K562 (cell line): ENCODE data around the gene MRAS. TPM values are rescaled to one million over a fixed set of nuclear protein-coding genes. Genes with fewer than 3 reads are reported as not detected.

Source experiments
- ATAC-seq: fragments of 200-7000 bp; cut with Tn5 transposase; 3 replicates; pipeline ENCODE4 v1.9.1; 2020; ENCODE audit warnings: moderate library complexity
- BruUV-seq: library from RNA; stranded (reverse); fragments of 400-500 nt; replicated peaks from 2 replicates; lab custom pipeline; 2021; lab: Mats Ljungman, UMichigan
- CTCF ChIA-PET: fragments of 300-600 bp; formaldehyde crosslinking; extraction: SDS; loops from one replicate; lab custom pipeline; 2021; ENCODE audit warnings: low intra/inter-chr PET ratio; lab: Yijun Ruan, JAX
- POLR2A ChIA-PET: fragments of 300-600, 350-650 bp; sonication (Branson Sonifier 250); formaldehyde crosslinking; extraction: SDS; loops from one replicate; lab custom pipeline; 2021; ENCODE audit warnings: antibody characterized with exemption, inconsistent platforms; lab: Yijun Ruan, JAX
- DNase-seq, 4 experiments: peaks; one replicate each; pipeline versions ENCODE4 v3.0.0 to v3.0.0-alpha.2; 2011 to 2018; ENCODE audit warnings: low spot score in 3 of 4, mixed read lengths in 3 of 4; ENCODE audit errors: extremely low read depth in 1 of 4
- FAIRE-seq: peaks from 2 replicates; lab custom pipeline; 2011; peaks lifted over from hg19 to GRCh38; lab: Jason Lieb, UNC
- H2AFZ ChIP-seq: 2 replicates; pipeline ENCODE4 v1.6.0; 2011; ENCODE audit warnings: low read depth, low read length, control low read depth, inconsistent platforms
- H3K27ac ChIP-seq: fragments of 200-600 bp; 3 replicates; pipeline ENCODE4 v1.8.0; 2011; ENCODE audit warnings: low read depth, mild to moderate bottlenecking, control low read depth, inconsistent platforms, low read length, moderate library complexity, mixed read lengths; ENCODE audit errors: extremely low read depth
- H3K27me3 ChIP-seq, 2 experiments: fragments of 300-600 bp in 1 of 2; 2 replicates in 1 of 2; 3 replicates in 1 of 2; pipeline versions ENCODE4 v1.6.0 to v1.8.0; 2011; ENCODE audit warnings: inconsistent platforms in 2 of 2, low read length in 2 of 2, mild to moderate bottlenecking in 1 of 2, mixed read lengths in 1 of 2, moderate library complexity in 1 of 2; ENCODE audit not compliant: control insufficient read depth in 2 of 2, insufficient read depth in 2 of 2
- H3K36me3 ChIP-seq: fragments of 300-600 bp; 3 replicates; pipeline ENCODE4 v1.8.0; 2011; ENCODE audit warnings: mild to moderate bottlenecking, low read length, inconsistent platforms; ENCODE audit not compliant: control insufficient read depth, insufficient read depth
- H3K4me1 ChIP-seq, 2 experiments: fragments of 200-600 bp in 1 of 2; replicated peaks in 1 of 2; 2 replicates in 1 of 2; 3 replicates in 1 of 2; pipeline versions ENCODE4 v1.5.1 to v1.8.0; 2011; ENCODE audit warnings: inconsistent platforms in 2 of 2, low read length in 2 of 2, mild to moderate bottlenecking in 1 of 2, mixed read lengths in 1 of 2, moderate library complexity in 1 of 2; ENCODE audit not compliant: control insufficient read depth in 2 of 2, insufficient read depth in 2 of 2
- H3K4me2 ChIP-seq: 2 replicates; pipeline ENCODE4 v1.6.1; 2011; ENCODE audit warnings: low read length, control low read depth, inconsistent platforms, mixed read lengths; ENCODE audit not compliant: insufficient read depth
- H3K4me3 ChIP-seq: fragments of 200-600 bp; sonication (generic), shearing (Covaris generic); 2 replicates; pipeline ENCODE4 v1.5.1; 2016; ENCODE audit warnings: control low read depth, inconsistent platforms
- H3K79me2 ChIP-seq: fragments of 200-600 bp; 3 replicates; pipeline ENCODE4 v1.8.0; 2011; ENCODE audit warnings: low read length, inconsistent platforms; ENCODE audit not compliant: control insufficient read depth, insufficient read depth
- H3K9ac ChIP-seq, 2 experiments: 2 replicates each; pipeline versions ENCODE4 v1.6.0 to v1.6.1; 2011; ENCODE audit warnings: low read depth in 2 of 2, low read length in 2 of 2, control low read depth in 1 of 2, inconsistent platforms in 1 of 2, mild to moderate bottlenecking in 1 of 2, mixed read lengths in 1 of 2; ENCODE audit not compliant: insufficient read depth in 1 of 2
- H3K9me1 ChIP-seq: one replicate; pipeline ENCODE4 v1.6.0; 2011; ENCODE audit warnings: inconsistent platforms, mild to moderate bottlenecking, low read length, moderate library complexity; ENCODE audit not compliant: control insufficient read depth, insufficient read depth
- H3K9me3 ChIP-seq: replicated peaks from 2 replicates; pipeline ENCODE4 v1.5.1; 2011; ENCODE audit warnings: low read depth, low read length, inconsistent platforms; ENCODE audit not compliant: control insufficient read depth, insufficient read depth
- H4K20me1 ChIP-seq: replicated peaks from 2 replicates; pipeline ENCODE4 v1.6.1; 2011; ENCODE audit warnings: low read length, inconsistent platforms, mixed read lengths; ENCODE audit not compliant: control insufficient read depth, insufficient read depth
- ATF4 ChIP-seq: fragments of 450-650 bp; formaldehyde crosslinking; IDR thresholded peaks from 2 replicates; pipeline ENCODE4 v1.4.0; 2022; ENCODE audit warnings: mild to moderate bottlenecking, moderate library complexity
- BRCA1 ChIP-seq, 2 experiments: fragments of 450-650 bp in 1 of 2; sonication (generic) in 1 of 2; formaldehyde crosslinking in 1 of 2; IDR thresholded peaks; 2 replicates each; pipeline versions ENCODE4 v1.5.0 to v1.6.1; 2017 to 2020; ENCODE audit warnings: mild to moderate bottlenecking in 1 of 2, missing genetic modification reagents in 1 of 2
- CBX1 ChIP-seq: sonication (generic); IDR thresholded peaks from 2 replicates; pipeline ENCODE4 v1.6.1; 2016; ENCODE audit warnings: antibody characterized with exemption, low read depth, mild to moderate bottlenecking
- FOXO4 ChIP-seq: fragments of 450-650 bp; formaldehyde crosslinking; IDR thresholded peaks from 2 replicates; pipeline ENCODE4 v1.4.0; 2020; ENCODE audit warnings: mild to moderate bottlenecking, moderate library complexity
- LEF1 ChIP-seq: fragments of 450-650 bp; IDR thresholded peaks from 2 replicates; pipeline ENCODE4 v1.6.1; 2016; ENCODE audit warnings: mild to moderate bottlenecking
- PPARD ChIP-seq: fragments of 250-450 bp; sonication (Bioruptor Pico); IDR thresholded peaks from 2 replicates; pipeline ENCODE4 v1.8.0; 2022; ENCODE audit warnings: inconsistent platforms, mild to moderate bottlenecking, moderate library complexity
- RAD21 ChIP-seq, 2 experiments: fragments of 250-450 bp in 1 of 2; fragments of 450-650 bp in 1 of 2; sonication (Bioruptor Pico) in 1 of 2; formaldehyde crosslinking in 1 of 2; IDR thresholded peaks in 1 of 2; conservative IDR thresholded peaks in 1 of 2; 2 replicates each; pipeline versions ENCODE4 v1.4.0 to v1.8.0; 2020 to 2022; ENCODE audit warnings: mild to moderate bottlenecking in 2 of 2, moderate library complexity in 1 of 2
- SAFB2 ChIP-seq: fragments of 200-400 bp; formaldehyde crosslinking; IDR thresholded peaks from 2 replicates; pipeline ENCODE4 v1.6.1; 2018; ENCODE audit warnings: borderline replicate concordance, low read length, low read depth, moderate library complexity; ENCODE audit not compliant: severe bottlenecking
- SMAD1 ChIP-seq: fragments of 150-350 bp; IDR thresholded peaks from 2 replicates; pipeline ENCODE4 v1.6.1; 2014; ENCODE audit warnings: low read length, low read depth; ENCODE audit not compliant: partially characterized antibody
- ZFPM2 ChIP-seq: fragments of 250-450 bp; sonication (Bioruptor Pico); IDR thresholded peaks from 2 replicates; pipeline ENCODE4 v1.5.1; 2022; ENCODE audit warnings: mild to moderate bottlenecking
- ZNF449 ChIP-seq: fragments of 250-450 bp; sonication (Bioruptor Pico); IDR thresholded peaks from 2 replicates; pipeline ENCODE4 v1.8.0; 2022; ENCODE audit warnings: moderate library complexity, mild to moderate bottlenecking, inconsistent platforms
- ZNF518B ChIP-seq: fragments of 250-450 bp; sonication (Bioruptor Pico); IDR thresholded peaks from 2 replicates; pipeline ENCODE4 v1.5.0; 2021; ENCODE audit warnings: mild to moderate bottlenecking, moderate library complexity
- ZNF589 ChIP-seq: fragments of 200-800 bp; sonication (Bioruptor generic); IDR thresholded peaks from 2 replicates; pipeline ENCODE4 v1.6.1; 2016; ENCODE audit warnings: low read depth, missing genetic modification characterization, missing compliant biosample characterization
- WGBS: fragments of 100-300 bp; shearing (Covaris generic); methylation state at CpG from one replicate; pipeline ENCODE4 v1.1.6; 2016; ENCODE audit warnings: low coverage, mixed read lengths; ENCODE audit not compliant: insufficient coverage; ENCODE audit errors: missing lambda C conversion rate; 5-methylcytosine and 5-hydroxymethylcytosine counted together
- in situ Hi-C: fragments of 300-500 bp; cut with MboI; formaldehyde crosslinking; loops from 4 replicates; pipeline ENCODE4 v1.15.0; 2018; ENCODE audit warnings: inconsistent platforms, mixed read lengths
- intact Hi-C: fragments of 100-400 bp; cut with micrococcal nuclease; formaldehyde crosslinking; loops from 2 replicates; pipeline ENCODE4 v1.14.2; 2022
- polyA plus RNA-seq, 8 experiments: library from polyadenylated mRNA; depleted of rRNA in 4 of 8; stranded (reverse) in 5 of 8; unstranded in 3 of 8; fragments of >200 nt; fragmentation: Nextera tagmentation in 2 of 8; fragmentation: Illumina TruSeq in 1 of 8; extraction: Ambion mirVana in 2 of 8; extraction: Trizol in 1 of 8; gene quantifications; 2 replicates each; pipeline versions ENCODE4 v1.2.1 to v1.2.3, GENCODE V29; 2011 to 2014; ENCODE audit warnings: inconsistent platforms in 1 of 8, missing spikeins in 1 of 8
- total RNA-seq, 7 experiments: library from RNA; depleted of rRNA in 6 of 7; stranded (reverse); fragments of >200 nt in 6 of 7; fragmentation: Illumina TruSeq in 2 of 7; extraction: Trizol in 2 of 7; gene quantifications; 2 replicates each; pipeline versions ENCODE4 v1.2.1 to v1.2.3, GENCODE V29; 2011 to 2021; ENCODE audit warnings: low replicate concordance in 1 of 7

Gene MRAS
- total and polyA plus RNA-seq, 9 of the 15 experiments (the other 6 are each of a cell fraction or from before 2014, with no cell fraction given) = 1.5 to 10.0 (median 5.0) TPM

GRCh38 chr3:138401834-138402233, 53.5 kb downstream of the MRAS start:
- intact Hi-C loops = no loop called here
- DNase-seq (no peak), FAIRE-seq (no peak), ATAC-seq (no peak)
- no peaks in the 10 kb centered on the region for H3K79me2 ChIP-seq
- CTCF ChIA-PET = no interaction called here
- no peak overlapping the region for H2AFZ ChIP-seq
- no peaks in the 10 kb centered on the region for H4K20me1 ChIP-seq
- BruUV-seq = no TSS peak
- 34% methylated on average over 3 of the region's 7 CpGs for WGBS
- no peaks in the 10 kb centered on the region for H3K9me3 ChIP-seq
- H3K9ac ChIP-seq = no peak overlapping the region
- H3K4me1 ChIP-seq = no peaks in the 10 kb centered on the region
- no peak overlapping the region for H3K4me3 ChIP-seq
- peaks cover 0 to 22% of the 10 kb centered on the region in 2 experiments; a peak in 2 of 5 replicates for H3K27me3 ChIP-seq
- no peaks in the 10 kb centered on the region for H3K36me3 ChIP-seq
- POLR2A ChIA-PET = interaction anchor here (0.6 kb wide), 1 partner anchor 205 kb away, joined by 5 read pairs; no protein-coding TSS in a partner anchor
- H3K9me1 ChIP-seq = no peaks in the 10 kb centered on the region
- no peak overlapping the region for H3K4me2 ChIP-seq
- in situ Hi-C loops = no loop called here
- no peak overlapping the region for H3K27ac ChIP-seq
- no peak for TF ChIP-seq ATF4 (CRISPR knock-in tag)
- no peak for TF ChIP-seq PPARD (CRISPR knock-in tag)
- no peak for TF ChIP-seq ZFPM2
- TF ChIP-seq RAD21 (CRISPR knock-in tag; conservative IDR thresholded peaks at IDR 0.05 in 1 of 2, IDR thresholded peaks at IDR 0.05 in 1 of 2) = no peak
- no peak for TF ChIP-seq FOXO4 (CRISPR knock-in tag)
- TF ChIP-seq ZNF449 = no peak
- TF ChIP-seq ZNF518B (CRISPR knock-in tag) = no peak
- TF ChIP-seq CBX1 = no peak
- TF ChIP-seq SAFB2 = no peak
- no peak for TF ChIP-seq LEF1
- TF ChIP-seq BRCA1 (IDR thresholded peaks at IDR 0.05) = no peak
- TF ChIP-seq BRCA1 (CRISPR knock-in tag; IDR thresholded peaks at IDR 0.05) = no peak
- no peak for TF ChIP-seq SMAD1
- no peak for TF ChIP-seq ZNF589
